Measurements from ENCODE around the gene PLB1. TPM values are rescaled to one million over a fixed set of nuclear protein-coding genes. Genes with fewer than 3 reads are reported as not detected.

Gene PLB1
- polyA plus RNA-seq, 1 donor: 1.2 TPM

- no peak for DNase-seq
Measured at GRCh38 chr2:28693223-28693622, 197.4 kb downstream of the PLB1 start.

Other genes starting within 250 kb of the PLB1 start
- gene FOSL2, start 103.2 kb upstream of the PLB1 start, polyA plus RNA-seq (ENCODE audit: insufficient read length): 24.8 TPM